ENCODE results near the gene PRDX6. TPM values are rescaled to one million over a fixed set of nuclear protein-coding genes. Genes with fewer than 3 reads are reported as not detected.
A peak's percentile ranks its signal among the peaks of the same experiment; 100 is the strongest.

PRDX6 gene
- total and polyA plus RNA-seq, 2 of the 8 experiments (the other 6 are each of a cell fraction or from before 2014, with no cell fraction given): 348 to 677 TPM

GRCh38 chr1:173445164-173445563 is 32.0 kb upstream of the PRDX6 start:
- Histone ChIP-seq H3K79me2 (ENCODE audit: control insufficient read depth in 1 of 2, insufficient read depth in 2 of 2, low read length in 2 of 2) (peaks cover 0 to 21% of the 10 kb centered on the region in 2 experiments; a peak in 2 of 4 replicates), H3K36me3 (ENCODE audit: control insufficient read depth in 2 of 4, insufficient read depth in 4 of 4, low read length in 3 of 4) (peaks cover 0 to 16% (median 4%) of the 10 kb centered on the region in 4 experiments; a peak in 2 of 8 replicates), H3K23ac (ENCODE audit: insufficient read length) (no peak overlapping the region), H3K4me1 (replicated peaks in 1 of 4; ENCODE audit: control insufficient read depth in 3 of 4, insufficient read depth in 4 of 4, low read length in 3 of 4) (peaks cover 0 to 16% (median 8%) of the 10 kb centered on the region in 4 experiments; a peak in 3 of 7 replicates), H3K23me2 (ENCODE audit: low read depth, low read length) (peaks cover 3% of the 10 kb centered on the region; the same call in 1 of the 2 replicates), H4K20me1 (replicated peaks in 1 of 2; ENCODE audit: control insufficient read depth in 1 of 2, insufficient read depth in 2 of 2, low read length in 2 of 2) (no peaks in the 10 kb centered on the region), H3K9me3 (ENCODE audit: insufficient read depth in 2 of 2, low read depth in 1 of 2, low read length in 1 of 2) (peaks cover 8 to 16% of the 10 kb centered on the region in 2 experiments), H2BK120ac (replicated peaks; ENCODE audit: low read depth, low read length) (no peak overlapping the region), H3K27me3 (replicated peaks in 1 of 4; ENCODE audit: control insufficient read depth in 3 of 4, extremely low read depth in 1 of 4, insufficient read depth in 3 of 4, low read length in 3 of 4) (no peaks in the 10 kb centered on the region), H3K18ac (ENCODE audit: extremely low read depth, low read length) (no peak overlapping the region), H2BK20ac (ENCODE audit: low read length) (no peak overlapping the region), H3K4me2 (ENCODE audit: insufficient read depth in 1 of 2, low read depth in 2 of 2, low read length in 2 of 2) (no peak overlapping the region), H4K8ac (ENCODE audit: extremely low read depth, insufficient read depth, low read length) (no peak overlapping the region), H3K4me3 (ENCODE audit: extremely low read depth in 1 of 4, insufficient read depth in 2 of 4, low read depth in 3 of 4, low read length in 4 of 4) (no peak overlapping the region), H3K4ac (replicated peaks; ENCODE audit: insufficient read length, low read depth, low read length) (no peak overlapping the region), H2AK5ac (ENCODE audit: low read depth, low read length) (no peak overlapping the region), H4K91ac (replicated peaks; ENCODE audit: insufficient read length, low read length) (peak overlapping the region; percentile 4), H2BK5ac (ENCODE audit: low read depth, low read length) (peak overlapping the region; percentile 83; the same call in 1 of the 2 replicates), H2AFZ (ENCODE audit: low read length) (no peak overlapping the region), H4K5ac (ENCODE audit: insufficient read length, low read depth, low read length) (no peak overlapping the region), H3K27ac (ENCODE audit: low read depth, low read length) (0 out of 2 replicates have a peak overlapping the region, but pooled peaks have one; percentile 40), H3K9ac (replicated peaks in 1 of 4; ENCODE audit: extremely low read depth in 1 of 4, low read depth in 3 of 4, low read length in 3 of 4) (no peak overlapping the region), H3K79me1 (ENCODE audit: low read depth, low read length) (peaks cover 2% of the 10 kb centered on the region; the same call in 1 of the 2 replicates), H3K56ac (replicated peaks; ENCODE audit: insufficient read length, low read depth, low read length) (no peak overlapping the region), H2BK12ac (ENCODE audit: low read depth, low read length) (no peak overlapping the region), H3K14ac (ENCODE audit: insufficient read length) (no peak overlapping the region), H2BK15ac (ENCODE audit: low read length) (no peak overlapping the region)
- CTCF ChIA-PET (ENCODE audit: partially characterized antibody): interaction anchor here (2.9 kb wide), 1 partner anchor 14 kb away, joined by 15 read pairs; no protein-coding TSS in a partner anchor
- TF ChIP-seq BCL11A (IDR thresholded peaks at IDR 0.05; ENCODE audit: low read depth in 2 of 2, low read length in 2 of 2): no peak
- TF ChIP-seq POU5F1 (IDR thresholded peaks at IDR 0.05; ENCODE audit: low read depth, low read length): no peak
- no peak for TF ChIP-seq POLR2AphosphoS5 (IDR thresholded peaks at IDR 0.05; ENCODE audit: low read depth, low read length)
- TF ChIP-seq RNF2 (IDR thresholded peaks at IDR 0.05; ENCODE audit: borderline replicate concordance, low read depth, low read length, missing control alignments, poor library complexity, severe bottlenecking): no peak
- no peak for TF ChIP-seq KDM5A (IDR thresholded peaks at IDR 0.05; ENCODE audit: low read length)
- no peak for TF ChIP-seq KDM1A (IDR thresholded peaks at IDR 0.05; ENCODE audit: borderline replicate concordance, low read length)
- no peak for TF ChIP-seq ASH2L (IDR thresholded peaks at IDR 0.05; ENCODE audit: low read length)
- TF ChIP-seq RBBP5 (IDR thresholded peaks at IDR 0.05; ENCODE audit: borderline replicate concordance, low read depth, low read length): no peak
- POLR2A ChIA-PET (ENCODE audit: partially characterized antibody): interaction anchor here (1.5 kb wide), 1 partner anchor 193 kb away, joined by 3 read pairs; no protein-coding TSS in a partner anchor
- DNase-seq (ENCODE audit: low read depth in 1 of 2, low spot score in 2 of 2): no peak
- no peak for FAIRE-seq
- 67% methylated on average over 2 of the region's 2 CpGs; no CpG with 5 or more reads in 1 of the 2 experiments for WGBS, 2 experiments (ENCODE audit: extremely low coverage in 1 of 2, insufficient coverage in 1 of 2, insufficient read length in 1 of 2, insufficient replicate concordance in 2 of 2, low coverage in 1 of 2, low lambda C conversion rate in 2 of 2, missing lambda C conversion rate in 1 of 2)

Data from H1 (cell line).